ENCODE measurements around the gene FGFBP3.
"Not testable (repeated sequence)": the region's sequence is repeated elsewhere in the genome, so short reads cannot be mapped to it uniquely, and the experiment has no call there.

FGFBP3 gene

DNA sequence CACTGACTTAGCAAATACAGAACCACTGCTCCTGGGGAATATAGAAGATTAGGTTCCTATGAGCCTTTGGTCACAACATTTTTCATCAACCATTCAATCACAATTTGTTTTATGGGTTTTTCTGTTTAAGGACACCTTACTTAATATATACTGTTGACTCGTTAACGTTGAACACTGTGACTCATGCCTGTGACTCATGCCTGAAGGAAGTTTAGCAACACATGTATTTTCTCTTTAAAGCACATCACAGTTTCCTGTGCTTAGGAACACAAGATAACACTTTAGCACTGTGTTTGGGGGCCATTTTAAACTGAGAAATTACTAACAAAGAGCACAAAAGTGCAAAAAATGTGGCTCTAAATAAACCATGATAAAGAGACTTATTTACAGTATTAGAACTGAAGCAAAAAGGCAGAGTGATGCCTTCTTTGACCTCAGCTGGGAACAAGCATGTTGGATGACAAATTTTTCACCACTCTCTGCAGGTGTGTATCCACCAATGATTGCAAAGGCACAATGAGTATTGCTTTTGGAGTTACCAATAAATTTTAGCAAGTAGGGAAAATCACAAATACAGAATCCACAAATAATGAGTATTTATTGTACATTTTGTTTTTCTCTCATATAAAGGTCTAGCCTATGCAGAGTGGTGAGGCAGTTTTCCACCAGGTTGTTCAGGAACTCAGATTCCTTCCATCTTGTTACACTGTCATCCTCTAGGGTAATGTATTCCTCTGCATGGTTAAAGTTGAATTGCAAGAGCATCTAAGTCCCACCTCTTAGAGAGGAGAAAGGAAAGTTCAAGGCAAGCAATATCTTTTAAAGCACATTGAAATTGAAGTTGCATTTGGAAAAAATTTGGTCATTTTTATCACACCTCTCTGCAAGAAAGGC, 7.3 kb downstream of the FGFBP3 start:
- peak; percentile 81 for DNase-seq (ENCODE audit: low spot score)

GRCh38 chr10:91897421-91897820, 11.9 kb downstream of the FGFBP3 start:
- DNase-seq (ENCODE audit: low spot score) = no peak

DNA sequence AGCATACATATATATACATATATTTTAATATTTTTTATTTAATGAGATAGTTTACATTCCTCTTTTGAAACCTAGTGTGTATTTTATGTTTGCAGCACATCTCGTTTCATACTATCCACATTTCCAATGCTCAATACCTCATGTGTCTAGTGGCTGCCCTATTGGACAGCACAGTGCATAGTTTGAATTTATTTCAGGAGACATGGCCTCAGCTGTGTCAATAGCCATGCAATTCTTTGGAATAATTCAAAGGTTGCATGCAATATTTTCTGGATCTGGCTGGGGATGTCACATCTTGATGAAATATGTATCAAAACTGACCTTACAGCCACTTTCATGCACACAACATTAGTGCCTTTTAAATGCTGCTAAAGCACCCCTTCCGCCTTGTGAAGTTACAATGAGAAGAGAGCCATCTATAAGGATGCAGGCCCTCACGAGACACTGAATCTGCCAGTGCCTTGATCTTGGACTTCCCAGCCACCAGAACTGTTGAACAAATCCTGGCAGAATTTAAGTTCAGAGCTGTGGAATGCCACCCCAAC, 13.0 kb downstream of the FGFBP3 start:
- DNase-seq (ENCODE audit: low spot score) = no peak

DNA sequence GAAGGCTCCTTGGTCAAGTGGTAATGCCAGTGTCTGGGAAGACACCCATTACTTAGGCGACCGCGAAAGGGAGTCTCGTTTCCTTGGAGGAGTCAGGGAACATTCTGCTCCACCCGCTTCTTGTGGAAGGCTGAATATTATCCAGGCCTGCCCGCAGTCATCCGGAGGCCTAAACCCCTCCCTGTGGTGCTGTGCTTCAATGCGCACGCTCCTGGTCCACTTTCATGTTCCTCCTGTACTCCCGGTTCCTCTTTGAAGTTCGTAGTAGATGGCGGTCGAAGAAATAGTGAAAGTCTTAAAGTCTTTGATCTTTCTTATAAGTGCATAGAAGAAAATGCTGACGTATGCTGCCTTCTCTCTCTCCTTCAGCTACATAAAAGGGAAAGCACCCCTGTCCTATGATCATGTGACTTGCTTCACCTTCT, 15.0 kb downstream of the FGFBP3 start:
- not testable (repeated sequence) for DNase-seq (ENCODE audit: low spot score)

DNA sequence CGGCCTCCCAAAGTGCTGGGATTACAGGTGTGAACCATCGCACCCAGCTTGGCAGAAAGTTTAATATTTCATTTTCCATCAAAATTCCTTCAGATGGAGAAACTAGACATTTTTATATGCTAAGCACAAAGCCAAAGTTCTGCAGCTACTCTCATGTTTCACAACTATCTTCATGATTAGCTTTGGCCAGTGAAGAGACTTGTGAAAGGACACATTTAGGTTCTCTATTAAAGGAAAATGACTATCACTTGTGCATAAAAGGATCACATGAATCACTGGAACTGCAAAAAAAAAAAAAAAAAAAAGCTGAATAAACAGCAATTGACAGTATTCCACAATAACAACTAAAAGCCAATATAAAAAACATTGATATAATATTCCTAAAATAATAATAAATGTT, 16.2 kb downstream of the FGFBP3 start:
- no peak for DNase-seq (ENCODE audit: low spot score)

DNA sequence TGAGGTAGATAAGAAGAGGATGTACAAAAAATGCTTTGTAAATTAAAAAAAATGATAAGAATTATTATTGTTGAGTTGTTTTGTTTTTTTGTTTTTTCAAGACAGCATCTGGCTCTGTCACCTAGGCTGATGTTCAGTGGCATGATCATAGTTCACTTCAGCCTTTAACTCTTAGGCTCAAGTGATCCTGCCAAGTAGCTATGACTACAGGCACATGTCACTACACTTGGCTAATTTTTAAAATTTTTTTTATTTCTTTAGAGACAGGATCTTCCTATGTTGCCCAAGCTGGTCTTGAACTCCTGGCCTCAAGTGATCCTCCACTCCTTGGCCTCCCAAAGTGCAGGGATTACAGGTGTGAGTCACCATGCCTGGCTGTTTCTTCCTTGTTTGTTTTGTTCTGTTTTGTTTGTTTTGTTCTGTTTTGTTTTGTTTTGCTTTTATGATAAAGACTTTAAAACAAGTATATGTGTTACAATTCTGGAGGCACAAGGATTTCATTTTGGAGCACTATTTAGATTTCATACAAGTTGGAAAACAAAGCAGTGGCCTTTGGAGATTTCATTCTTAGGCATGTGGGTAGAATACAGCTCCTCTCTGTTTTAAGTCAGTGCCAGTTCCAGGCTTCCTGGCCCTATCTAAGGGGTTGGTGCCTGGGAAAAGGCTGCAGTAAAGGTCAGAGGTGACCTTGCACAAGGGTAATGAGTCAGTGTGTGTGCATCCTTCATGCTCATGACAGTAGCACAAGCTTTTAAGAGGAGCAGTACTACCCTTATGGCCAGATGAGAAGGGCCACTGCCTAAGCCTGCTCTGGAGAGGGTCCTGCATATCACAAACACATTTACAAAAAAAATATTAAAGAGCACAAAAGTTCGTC, 17.9 kb downstream of the FGFBP3 start:
- no peak for DNase-seq (ENCODE audit: low spot score)

- no peak for DNase-seq (ENCODE audit: low spot score)
Observed at GRCh38 chr10:91887272-91888076, 21.8 kb downstream of the FGFBP3 start.

- no peak for DNase-seq (ENCODE audit: low spot score)
Observed at GRCh38 chr10:91886954-91887271, 22.4 kb downstream of the FGFBP3 start.

- DNase-seq (ENCODE audit: low spot score) = no peak
Observed at GRCh38 chr10:91885362-91886079, 23.8 kb downstream of the FGFBP3 start.

- DNase-seq (ENCODE audit: low spot score) = no peak
Observed at GRCh38 chr10:91884536-91884935, 24.8 kb downstream of the FGFBP3 start.

DNA sequence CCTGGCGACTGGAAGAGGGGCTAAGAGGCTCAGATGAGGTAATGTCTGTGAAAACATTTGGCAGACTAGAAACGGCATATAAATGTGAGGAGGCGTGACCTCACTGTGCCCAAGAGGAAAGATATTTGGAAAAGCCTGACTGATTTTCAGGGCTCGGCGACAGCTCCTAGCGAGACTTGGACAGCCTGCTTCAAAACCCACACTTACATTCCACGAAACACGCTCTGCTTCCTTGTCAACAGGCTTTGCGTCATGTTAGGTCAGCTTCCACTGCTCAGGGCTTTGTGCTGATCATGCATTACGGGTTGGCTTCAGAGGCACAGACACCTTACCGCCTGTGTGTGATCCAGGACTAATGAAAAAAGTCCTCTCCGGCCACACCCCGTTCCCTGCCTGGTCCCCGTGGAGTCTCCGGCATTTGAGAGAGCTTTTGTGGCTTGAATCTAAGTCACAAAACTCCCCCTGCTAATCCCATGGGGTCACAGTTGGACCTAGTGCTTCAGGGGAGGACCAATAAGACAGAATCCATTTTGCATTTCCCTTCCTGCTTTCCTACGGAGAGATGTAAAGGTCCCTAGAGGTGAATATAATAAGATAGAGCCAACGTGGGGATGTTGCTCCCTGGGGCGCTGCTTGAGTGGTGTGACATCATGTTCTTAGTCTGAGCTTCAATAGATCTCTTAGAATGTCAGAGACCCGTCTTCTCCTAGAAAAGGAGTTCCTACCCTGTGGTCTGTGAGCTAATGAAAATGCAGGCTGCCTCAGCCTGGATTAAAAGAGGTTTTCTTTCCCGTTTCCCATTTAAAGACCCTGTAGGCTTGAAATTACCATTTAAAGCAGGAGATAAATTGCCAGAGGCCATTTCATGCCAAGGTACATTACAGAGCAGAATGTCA, 25.5 kb downstream of the FGFBP3 start:
- DNase-seq (ENCODE audit: low spot score) = no peak

DNA sequence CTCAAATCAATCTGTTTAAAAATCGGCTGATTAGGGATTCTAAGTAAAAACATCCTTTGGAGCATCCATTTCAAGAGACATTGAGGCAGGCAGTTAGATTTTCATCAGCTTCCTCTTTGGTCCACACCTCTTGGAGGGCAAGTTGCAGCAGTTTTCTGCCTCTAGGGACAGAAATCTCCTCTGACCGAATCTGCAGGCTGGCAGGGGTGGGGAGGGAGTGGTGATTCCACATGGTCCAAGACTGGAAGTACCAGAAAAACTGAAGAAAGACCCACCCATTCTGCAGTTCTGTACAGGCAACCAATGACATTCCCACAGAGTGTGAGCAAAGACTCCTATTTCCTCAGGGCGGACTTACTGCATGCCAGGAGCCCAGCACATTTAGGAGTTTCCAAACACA, 29.0 kb downstream of the FGFBP3 start:
- no peak for DNase-seq (ENCODE audit: low spot score)

DNA sequence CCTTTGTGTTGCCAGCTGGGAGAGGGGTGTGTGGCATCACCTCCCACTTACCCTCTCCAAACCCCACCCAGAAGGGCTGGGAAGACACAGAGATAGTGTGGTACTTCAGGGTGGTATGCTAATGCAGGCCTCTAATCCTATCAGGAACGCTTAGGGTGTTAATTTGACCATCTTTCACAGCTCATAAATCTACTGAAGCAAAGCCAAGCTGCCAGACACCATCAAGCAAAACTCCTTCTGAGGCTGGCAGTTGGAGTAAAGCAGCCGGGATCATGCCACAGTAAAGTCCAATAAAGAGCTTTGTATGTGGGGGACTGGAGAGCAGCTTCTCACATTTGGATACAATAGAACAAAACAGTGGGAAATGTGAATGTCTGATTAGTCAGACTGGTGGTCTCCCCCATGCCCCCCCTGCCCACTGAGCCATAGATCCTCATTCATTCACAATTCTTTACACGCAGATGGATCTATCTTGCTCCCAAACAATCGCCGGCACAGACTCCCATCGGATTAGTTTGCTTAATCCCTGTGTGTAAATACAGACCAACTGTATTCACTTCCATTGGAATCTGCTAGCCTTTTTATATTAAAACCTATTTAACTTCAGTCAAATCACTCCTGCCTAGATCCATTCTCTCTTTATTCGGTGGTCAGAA, 29.6 kb downstream of the FGFBP3 start:
- DNase-seq (ENCODE audit: low spot score) = no peak

GRCh38 chr10:91875779-91876178, 33.5 kb downstream of the FGFBP3 start:
- DNase-seq (ENCODE audit: low spot score) = no peak

DNA sequence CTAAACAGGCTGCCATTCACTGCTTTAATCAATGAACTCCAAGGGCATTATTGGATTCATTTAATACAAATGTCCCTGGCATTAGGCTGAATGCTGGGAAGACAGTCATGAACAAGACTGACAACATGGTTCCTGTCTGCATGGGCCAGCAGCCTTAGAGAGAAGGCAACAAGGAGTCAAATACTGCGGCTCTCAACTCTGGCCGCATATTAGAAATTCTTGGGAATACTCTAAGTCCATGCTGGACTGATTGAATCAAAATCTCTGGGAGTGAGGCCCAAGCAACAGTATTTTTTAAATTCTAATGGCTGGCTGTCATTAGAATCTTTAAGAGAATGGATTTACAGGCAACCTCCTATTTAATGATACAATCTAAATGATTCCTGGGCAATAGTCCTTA, 34.1 kb downstream of the FGFBP3 start:
- no peak for DNase-seq (ENCODE audit: low spot score)

GRCh38 chr10:91865562-91866081, 43.7 kb downstream of the FGFBP3 start:
- DNase-seq (ENCODE audit: low spot score) = no peak

GRCh38 chr10:91864744-91865143, 44.5 kb downstream of the FGFBP3 start:
- DNase-seq (ENCODE audit: low spot score) = no peak

- DNase-seq (ENCODE audit: low spot score) = no peak
Observed at GRCh38 chr10:91864099-91864498, 45.2 kb downstream of the FGFBP3 start.

DNA sequence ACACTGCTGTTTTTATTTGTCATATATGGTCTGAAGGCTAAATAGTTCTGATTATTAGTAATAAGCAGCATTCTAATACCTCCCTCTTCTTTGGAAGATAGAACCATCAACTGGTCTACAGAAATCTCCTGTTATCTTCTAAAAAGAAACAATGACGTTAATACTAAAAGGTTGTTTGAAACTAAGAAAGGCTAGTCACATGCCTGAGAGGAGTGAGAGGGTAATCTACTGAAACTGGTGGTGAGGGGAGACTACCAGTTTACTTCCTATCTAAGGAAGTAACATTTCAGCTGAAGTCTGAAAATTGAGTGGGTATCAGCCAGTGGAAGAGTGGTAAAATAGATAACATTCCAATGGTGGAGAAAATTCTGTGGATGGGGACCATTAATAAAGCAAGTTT, 48.4 kb downstream of the FGFBP3 start:
- DNase-seq (ENCODE audit: low spot score) = no peak

DNA sequence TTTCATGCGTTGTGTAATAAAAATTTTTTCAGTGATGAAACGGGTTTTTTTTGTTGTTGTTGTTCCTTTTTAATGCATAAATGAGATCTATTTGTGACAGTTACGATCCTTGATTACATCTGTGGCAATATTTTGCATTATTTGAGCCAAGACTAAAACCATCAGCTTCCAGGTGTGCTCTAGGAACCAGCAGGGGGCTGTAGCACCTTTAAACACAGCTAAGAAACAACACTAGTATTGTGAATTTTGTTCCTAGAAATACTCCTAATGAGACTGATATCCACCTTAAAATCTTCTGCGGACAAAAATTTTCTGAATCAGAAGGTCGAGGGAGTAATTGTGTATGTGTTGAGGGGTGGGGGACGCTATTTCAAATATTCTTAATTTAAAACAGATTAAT, 52.6 kb downstream of the FGFBP3 start:
- no peak for DNase-seq (ENCODE audit: low spot score)
